Osteocyte (in vitro differentiated cells): ENCODE results near the gene C1orf159. TPM values are rescaled to one million over a fixed set of nuclear protein-coding genes. Genes with fewer than 3 reads are reported as not detected.

Experiments
- DNase-seq: peaks from one replicate; pipeline ENCODE4 v3.0.0; 2021; ENCODE audit warnings: mixed read lengths; ENCODE audit not compliant: unreplicated experiment; ENCODE audit errors: extremely low spot score
- H3K27ac Mint-ChIP-seq: one replicate; pipeline ENCODE4 v1.8.0; 2021; ENCODE audit warnings: mild to moderate bottlenecking, mixed read lengths; ENCODE audit not compliant: unreplicated experiment
- H3K27me3 Mint-ChIP-seq: one replicate; pipeline ENCODE4 v1.8.0; 2021; ENCODE audit warnings: mixed read lengths; ENCODE audit not compliant: unreplicated experiment
- H3K36me3 Mint-ChIP-seq: one replicate; pipeline ENCODE4 v1.8.0; 2021; ENCODE audit warnings: mixed read lengths; ENCODE audit not compliant: unreplicated experiment
- H3K4me1 Mint-ChIP-seq: one replicate; pipeline ENCODE4 v1.8.0; 2021; ENCODE audit warnings: mixed read lengths; ENCODE audit not compliant: unreplicated experiment
- H3K4me3 Mint-ChIP-seq: one replicate; pipeline ENCODE4 v1.8.0; 2021; ENCODE audit warnings: mild to moderate bottlenecking, moderate library complexity, mixed read lengths; ENCODE audit not compliant: unreplicated experiment
- H3K9me3 Mint-ChIP-seq: one replicate; pipeline ENCODE4 v1.8.0; 2021; ENCODE audit warnings: mixed read lengths; ENCODE audit not compliant: unreplicated experiment
- CTCF ChIP-seq: fragments of 200-600 bp; sonication (generic); IDR thresholded peaks from 2 replicates; pipeline ENCODE4 v1.5.0; 2021; ENCODE audit warnings: antibody characterized with exemption, mild to moderate bottlenecking, moderate library complexity
- total RNA-seq: library from RNA; stranded (reverse); gene quantifications from 2 replicates; pipeline ENCODE4 v1.2.1, GENCODE V29; 2021

C1orf159 gene
- total RNA-seq, 1 donor from 2014 or later = 16.9 TPM

- no peak within 1 kb of the TSS for H3K27ac Mint-ChIP-seq
- TF ChIP-seq CTCF = no peak
- no peaks in the 10 kb centered on the region for H3K9me3 Mint-ChIP-seq
- no peak for DNase-seq
- no peak within 1 kb of the TSS for H3K4me3 Mint-ChIP-seq
- H3K36me3 Mint-ChIP-seq = no peaks in the 10 kb centered on the region
- peaks cover 1% of the 10 kb centered on the region for H3K4me1 Mint-ChIP-seq
- H3K27me3 Mint-ChIP-seq = no peaks in the 10 kb centered on the region
Observed at GRCh38 chr1:1073743-1074587, 41.9 kb downstream of the C1orf159 start, which contains the start of gene RNF223. Gene RNF223 (minus strand): TSS chr1:1074306. CDS start chr1:1072566, 1,740 bp downstream.

GRCh38 chr1:1072849-1073742 lies 42.8 kb downstream of the C1orf159 start:
- DNase-seq = no peak
- H3K27me3 Mint-ChIP-seq = no peaks in the 10 kb centered on the region
- no peaks in the 10 kb centered on the region for H3K36me3 Mint-ChIP-seq
- H3K9me3 Mint-ChIP-seq = no peaks in the 10 kb centered on the region
- no peak overlapping the region for H3K4me3 Mint-ChIP-seq
- H3K4me1 Mint-ChIP-seq = peaks cover 2% of the 10 kb centered on the region
- H3K27ac Mint-ChIP-seq = no peak overlapping the region
- no peak for TF ChIP-seq CTCF

- H3K9me3 Mint-ChIP-seq = no peaks in the 10 kb centered on the region
- no peak for TF ChIP-seq CTCF
- no peak overlapping the region for H3K4me3 Mint-ChIP-seq
- H3K4me1 Mint-ChIP-seq = peaks cover 4% of the 10 kb centered on the region
- H3K27ac Mint-ChIP-seq = no peak overlapping the region
- no peak for DNase-seq
- no peaks in the 10 kb centered on the region for H3K27me3 Mint-ChIP-seq
- H3K36me3 Mint-ChIP-seq = no peaks in the 10 kb centered on the region
Observed at GRCh38 chr1:1072299-1072848, 43.5 kb downstream of the C1orf159 start.

GRCh38 chr1:1071486-1072298 lies 44.2 kb downstream of the C1orf159 start:
- H3K4me3 Mint-ChIP-seq = no peak overlapping the region
- H3K27me3 Mint-ChIP-seq = no peaks in the 10 kb centered on the region
- TF ChIP-seq CTCF = no peak
- peaks cover 4% of the 10 kb centered on the region for H3K4me1 Mint-ChIP-seq
- H3K9me3 Mint-ChIP-seq = no peaks in the 10 kb centered on the region
- no peak overlapping the region for H3K27ac Mint-ChIP-seq
- no peaks in the 10 kb centered on the region for H3K36me3 Mint-ChIP-seq
- DNase-seq = no peak
